Head of caudate nucleus (tissue), 42 donors: ENCODE results near the gene ANKH.
"Not testable (repeated sequence)": the region's sequence is repeated elsewhere in the genome, so short reads cannot be mapped to it uniquely, and the experiment has no call there.

ENCODE experiments used
- DNase-seq, 42 donors: peaks; one replicate each; pipeline versions ENCODE4 v3.0.0 to v3.0.0-alpha.2; 2020 to 2021; ENCODE audit warnings: mixed read lengths in 7 of 42
- intact Hi-C: fragments of 100-400 bp; cut with DNase I; formaldehyde crosslinking; loops from one replicate; pipeline ENCODE4 v1.15.0; 2022

Gene ANKH

GRCh38 chr5:14871214-14872069 is at the start of gene ANKH:
TSS of gene ANKH (minus strand) at chr5:14871778. CDS start at chr5:14871447, 331 bp downstream.
- DNase-seq, result peak; percentile 21 to 89 (median 78)
- intact Hi-C loops, result loop anchor here (2.0 to 10.0 kb wide), 2 partner anchors 133 to 145 kb away; no protein-coding TSS in a partner anchor

- intact Hi-C loops, result no loop called here
- DNase-seq, result no peak
Measured at GRCh38 chr5:14920121-14920520, 48.5 kb upstream of the ANKH start.

- DNase-seq, intact Hi-C loops: not testable (repeated sequence)
Measured at GRCh38 chr5:14919106-14919505, 47.5 kb upstream of the ANKH start.

GRCh38 chr5:14917719-14918118 is 46.1 kb upstream of the ANKH start:
- no peak for DNase-seq
- intact Hi-C loops, result no loop called here

GRCh38 chr5:14915291-14915952 is 43.8 kb upstream of the ANKH start:
- intact Hi-C loops, result no loop called here
- DNase-seq, result no peak

GRCh38 chr5:14914623-14915260 is 43.2 kb upstream of the ANKH start:
- intact Hi-C loops, result no loop called here
- DNase-seq, result no peak

- no peak for DNase-seq
- intact Hi-C loops, result no loop called here
Measured at GRCh38 chr5:14914193-14914592, 42.6 kb upstream of the ANKH start.

- intact Hi-C loops, result no loop called here
- DNase-seq, result no peak
Measured at GRCh38 chr5:14913096-14913495, 41.5 kb upstream of the ANKH start.

GRCh38 chr5:14912206-14912605 is 40.6 kb upstream of the ANKH start:
- no peak for DNase-seq
- intact Hi-C loops, result no loop called here

- DNase-seq, result no peak
- intact Hi-C loops, result no loop called here
Measured at GRCh38 chr5:14909369-14909768, 37.8 kb upstream of the ANKH start.

- intact Hi-C loops, result no loop called here
- no peak for DNase-seq
Measured at GRCh38 chr5:14908172-14908571, 36.6 kb upstream of the ANKH start.

- intact Hi-C loops, result no loop called here
- DNase-seq, result no peak
Measured at GRCh38 chr5:14906628-14907027, 35.0 kb upstream of the ANKH start.

- no peak for DNase-seq
- intact Hi-C loops, result no loop called here
Measured at GRCh38 chr5:14902826-14903560, 31.4 kb upstream of the ANKH start.

GRCh38 chr5:14901462-14902051 is 30.0 kb upstream of the ANKH start:
- no peak for DNase-seq
- intact Hi-C loops, result no loop called here

- intact Hi-C loops, result no loop called here
- no peak for DNase-seq
Measured at GRCh38 chr5:14900693-14901461, 29.3 kb upstream of the ANKH start.

GRCh38 chr5:14896131-14896530 is 24.6 kb upstream of the ANKH start:
- intact Hi-C loops, result no loop called here
- DNase-seq, result no peak

- intact Hi-C loops, result no loop called here
- DNase-seq, result no peak
Measured at GRCh38 chr5:14895301-14895700, 23.7 kb upstream of the ANKH start.

GRCh38 chr5:14894748-14895147 is 23.2 kb upstream of the ANKH start:
- DNase-seq, result no peak
- intact Hi-C loops, result no loop called here
